ENCODE measurements around the gene STXBP6. TPM values are rescaled to one million over a fixed set of nuclear protein-coding genes. Genes with fewer than 3 reads are reported as not detected.

STXBP6 gene
- total RNA-seq, 1 experiment from 2014 or later: 32.2 TPM

- Mint-ChIP-seq H3K27me3 (ENCODE audit: insufficient read depth, unreplicated experiment) (no peaks in the 10 kb centered on the region), H3K9me3 (ENCODE audit: unreplicated experiment) (peaks cover 6% of the 10 kb centered on the region), H3K27ac (ENCODE audit: unreplicated experiment) (peak overlapping the region; percentile 48), H3K4me3 (ENCODE audit: unreplicated experiment) (no peak overlapping the region), H3K36me3 (ENCODE audit: insufficient read depth, unreplicated experiment) (peaks cover 13% of the 10 kb centered on the region), H3K4me1 (ENCODE audit: low read depth, unreplicated experiment) (peaks cover 40% of the 10 kb centered on the region)
- TF ChIP-seq, protein P1, sequence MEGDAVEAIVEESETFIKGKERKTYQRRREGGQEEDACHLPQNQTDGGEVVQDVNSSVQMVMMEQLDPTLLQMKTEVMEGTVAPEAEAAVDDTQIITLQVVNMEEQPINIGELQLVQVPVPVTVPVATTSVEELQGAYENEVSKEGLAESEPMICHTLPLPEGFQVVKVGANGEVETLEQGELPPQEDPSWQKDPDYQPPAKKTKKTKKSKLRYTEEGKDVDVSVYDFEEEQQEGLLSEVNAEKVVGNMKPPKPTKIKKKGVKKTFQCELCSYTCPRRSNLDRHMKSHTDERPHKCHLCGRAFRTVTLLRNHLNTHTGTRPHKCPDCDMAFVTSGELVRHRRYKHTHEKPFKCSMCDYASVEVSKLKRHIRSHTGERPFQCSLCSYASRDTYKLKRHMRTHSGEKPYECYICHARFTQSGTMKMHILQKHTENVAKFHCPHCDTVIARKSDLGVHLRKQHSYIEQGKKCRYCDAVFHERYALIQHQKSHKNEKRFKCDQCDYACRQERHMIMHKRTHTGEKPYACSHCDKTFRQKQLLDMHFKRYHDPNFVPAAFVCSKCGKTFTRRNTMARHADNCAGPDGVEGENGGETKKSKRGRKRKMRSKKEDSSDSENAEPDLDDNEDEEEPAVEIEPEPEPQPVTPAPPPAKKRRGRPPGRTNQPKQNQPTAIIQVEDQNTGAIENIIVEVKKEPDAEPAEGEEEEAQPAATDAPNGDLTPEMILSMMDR (IDR thresholded peaks at IDR 0.05; ENCODE audit: insufficient read depth in 1 of 2, low read depth in 1 of 2, low read length in 1 of 2, severe bottlenecking in 1 of 2, unreplicated experiment in 1 of 2): no peak
- DNase-seq: no peak
- Histone ChIP-seq H3K4me3 (ENCODE audit: low read depth, low read length) (no peak overlapping the region), H3K9me3 (peaks cover 4% of the 10 kb centered on the region; the same call in 1 of the 2 replicates), H3K27me3 (replicated peaks; ENCODE audit: control insufficient read depth, insufficient read depth, low read length) (no peaks in the 10 kb centered on the region), H3K36me3 (ENCODE audit: control insufficient read depth, insufficient read depth, low read length) (no peaks in the 10 kb centered on the region), H3K4me1 (peaks cover 67% of the 10 kb centered on the region)
- POLR2A ChIA-PET: no interaction called here
- BruUV-seq (replicated peaks): no TSS peak
- intact Hi-C loops (cut with micrococcal nuclease; ENCODE audit: unreplicated experiment): no loop called here
- CTCF ChIA-PET: no interaction called here
Observed at GRCh38 chr14:25003537-25003936, 46.4 kb downstream of the STXBP6 start.

DNA sequence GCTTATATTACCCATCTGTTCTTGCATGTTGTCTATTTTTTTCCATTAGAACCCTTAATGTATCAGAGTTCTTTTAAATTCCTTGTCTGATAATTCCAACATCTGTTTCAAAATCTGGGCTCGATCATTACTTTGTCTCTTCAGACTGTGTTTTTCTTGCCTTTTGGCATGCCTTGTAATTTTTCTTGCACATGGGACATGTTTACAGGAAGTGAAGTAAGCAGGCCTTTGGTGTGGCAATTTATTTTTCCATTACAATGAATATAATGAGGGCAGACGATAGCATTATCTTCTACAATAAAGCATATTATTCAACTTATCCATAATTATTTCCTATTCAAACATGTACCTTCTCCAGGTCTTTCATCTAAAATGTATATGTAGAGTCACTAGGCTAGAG is 48.3 kb downstream of the STXBP6 start:
- Mint-ChIP-seq H3K4me3 (ENCODE audit: unreplicated experiment) (no peak overlapping the region), H3K27me3 (ENCODE audit: insufficient read depth, unreplicated experiment) (no peaks in the 10 kb centered on the region), H3K27ac (ENCODE audit: unreplicated experiment) (peak overlapping the region; percentile 62), H3K36me3 (ENCODE audit: insufficient read depth, unreplicated experiment) (peaks cover 13% of the 10 kb centered on the region), H3K9me3 (ENCODE audit: unreplicated experiment) (peaks cover 6% of the 10 kb centered on the region), H3K4me1 (ENCODE audit: low read depth, unreplicated experiment) (peaks cover 37% of the 10 kb centered on the region)
- peaks cover 52% of the 10 kb centered on the region for H3K4me1 ChIP-seq
- H3K27me3 ChIP-seq (replicated peaks; ENCODE audit: control insufficient read depth, insufficient read depth, low read length): no peaks in the 10 kb centered on the region
- intact Hi-C loops (cut with micrococcal nuclease; ENCODE audit: unreplicated experiment): loop anchor here (2.0 kb wide), 1 partner anchor 17 kb away; no protein-coding TSS in a partner anchor
- CTCF ChIA-PET: no interaction called here
- H3K4me3 ChIP-seq (ENCODE audit: low read depth, low read length): no peak overlapping the region
- TF ChIP-seq, protein P1 (IDR thresholded peaks at IDR 0.05; ENCODE audit: insufficient read depth in 1 of 2, low read depth in 1 of 2, low read length in 1 of 2, severe bottlenecking in 1 of 2, unreplicated experiment in 1 of 2): no peak
- POLR2A ChIA-PET: no interaction called here
- TSS peak; percentile 92 for BruUV-seq (replicated peaks)
- no peaks in the 10 kb centered on the region for H3K36me3 ChIP-seq (ENCODE audit: control insufficient read depth, insufficient read depth, low read length)
- DNase-seq: no peak
- H3K9me3 ChIP-seq: peaks cover 4% of the 10 kb centered on the region; the same call in 1 of the 2 replicates

DNA sequence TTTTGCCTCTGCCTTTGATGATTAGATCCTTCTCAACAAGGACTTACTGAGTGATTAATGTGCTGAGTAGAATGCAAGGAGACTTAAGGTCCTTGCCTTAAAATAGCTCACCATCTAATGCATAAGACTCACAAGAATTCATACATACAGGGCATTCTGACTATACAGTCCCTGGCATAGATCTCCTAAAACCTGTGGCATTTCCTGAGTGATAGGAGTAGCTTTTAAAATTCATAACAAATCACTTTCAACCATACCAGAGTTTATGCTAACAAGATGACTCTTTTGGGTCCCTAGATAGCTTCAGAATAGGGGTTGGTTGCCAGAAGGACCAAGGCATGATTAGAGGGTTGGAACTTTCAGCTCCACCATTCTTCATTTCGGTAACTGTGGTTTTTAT is 48.8 kb downstream of the STXBP6 start:
- Mint-ChIP-seq H3K27ac (ENCODE audit: unreplicated experiment) (peak overlapping the region; percentile 62), H3K9me3 (ENCODE audit: unreplicated experiment) (peaks cover 6% of the 10 kb centered on the region), H3K4me1 (ENCODE audit: low read depth, unreplicated experiment) (peaks cover 32% of the 10 kb centered on the region), H3K27me3 (ENCODE audit: insufficient read depth, unreplicated experiment) (no peaks in the 10 kb centered on the region), H3K36me3 (ENCODE audit: insufficient read depth, unreplicated experiment) (peaks cover 13% of the 10 kb centered on the region), H3K4me3 (ENCODE audit: unreplicated experiment) (no peak overlapping the region)
- intact Hi-C loops (cut with micrococcal nuclease; ENCODE audit: unreplicated experiment): loop anchor here (2.0 kb wide), 1 partner anchor 16 kb away; no protein-coding TSS in a partner anchor
- DNase-seq: no peak
- H3K4me1 ChIP-seq: peaks cover 47% of the 10 kb centered on the region
- POLR2A ChIA-PET: no interaction called here
- TF ChIP-seq, protein P1 (IDR thresholded peaks at IDR 0.05; ENCODE audit: insufficient read depth in 1 of 2, low read depth in 1 of 2, low read length in 1 of 2, severe bottlenecking in 1 of 2, unreplicated experiment in 1 of 2): no peak
- no peak overlapping the region for H3K4me3 ChIP-seq (ENCODE audit: low read depth, low read length)
- peaks cover 4% of the 10 kb centered on the region; the same call in 1 of the 2 replicates for H3K9me3 ChIP-seq
- CTCF ChIA-PET: no interaction called here
- no peaks in the 10 kb centered on the region for H3K36me3 ChIP-seq (ENCODE audit: control insufficient read depth, insufficient read depth, low read length)
- H3K27me3 ChIP-seq (replicated peaks; ENCODE audit: control insufficient read depth, insufficient read depth, low read length): no peaks in the 10 kb centered on the region
- no TSS peak for BruUV-seq (replicated peaks)

All from Caco-2 (cell line).